Right atrium auricular region (tissue), 2 donors: Measurements from ENCODE around the gene HOXA9. TPM values are rescaled to one million over a fixed set of nuclear protein-coding genes. Genes with fewer than 3 reads are reported as not detected.

Source experiments
- DNase-seq: peaks from one replicate; pipeline ENCODE4 v3.0.0-alpha.2; 2019; ENCODE audit warnings: low spot score
- H3K27ac ChIP-seq, 2 donors: fragments of 200-600 bp; sonication (generic); 1 replicate in 1 of 2; 2 replicates in 1 of 2; pipeline ENCODE4 v1.5.1; 2016 to 2019
- H3K27me3 ChIP-seq, 2 donors: fragments of 200-600 bp; sonication (generic); one replicate each; pipeline versions ENCODE4 v1.5.1 to v1.6.0; 2017 to 2019
- H3K36me3 ChIP-seq: fragments of 200-600 bp; sonication (generic); one replicate; pipeline ENCODE4 v1.5.1; 2016
- H3K4me1 ChIP-seq, 2 donors: fragments of 200-600 bp; sonication (generic); one replicate each; pipeline versions ENCODE4 v1.5.1 to v1.6.0; 2017 to 2019
- H3K4me3 ChIP-seq, 2 donors: fragments of 200-600 bp; sonication (generic); 1 replicate in 1 of 2; 2 replicates in 1 of 2; pipeline ENCODE4 v1.5.1; 2017 to 2019; ENCODE audit warnings: mild to moderate bottlenecking in 1 of 2, moderate library complexity in 1 of 2
- H3K9me3 ChIP-seq, 2 donors: fragments of 200-600 bp; sonication (generic); one replicate each; pipeline ENCODE4 v1.5.1; 2019
- CTCF ChIP-seq, 2 donors: fragments of 200-600 bp; sonication (generic); IDR thresholded peaks; one replicate each; pipeline ENCODE4 v1.5.1; 2019; ENCODE audit warnings: antibody characterized with exemption in 2 of 2
- total RNA-seq, 2 donors: library from RNA; depleted of rRNA; stranded (reverse); fragments of >200 nt; gene quantifications; one replicate each; pipeline ENCODE4 v1.1.0, GENCODE V29; 2016

The HOXA9 gene
- total RNA-seq, 2 donors from 2014 or later, result not detected

DNA sequence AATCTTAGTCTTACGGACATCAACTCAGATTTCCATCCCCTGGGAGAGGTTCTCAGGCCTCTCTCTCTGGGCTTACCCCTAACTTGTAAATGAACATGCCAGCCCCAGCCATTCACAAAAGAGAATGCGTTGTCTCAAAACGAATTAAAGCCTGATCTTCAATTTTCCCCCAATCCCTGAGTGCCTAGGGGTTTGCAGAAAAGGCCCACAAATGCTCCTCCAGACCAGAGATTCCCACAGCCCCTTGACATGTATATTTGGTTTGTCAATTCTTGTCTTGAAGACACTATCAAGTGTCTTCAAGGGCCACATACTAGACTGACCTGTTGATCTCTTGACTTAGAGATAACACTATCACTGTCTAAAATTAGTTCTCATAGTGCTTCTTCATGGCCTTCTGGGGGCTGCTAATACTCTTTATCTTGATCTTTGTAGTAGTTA, 46.4 kb upstream of the HOXA9 start:
- Histone ChIP-seq H3K27me3 (peaks cover 15 to 40% of the 10 kb centered on the region in 2 donors), H3K36me3 (no peaks in the 10 kb centered on the region), H3K9me3 (no peaks in the 10 kb centered on the region), H3K4me1 (peaks cover 0 to 15% of the 10 kb centered on the region in 2 donors), H3K4me3 (no peak overlapping the region), H3K27ac (no peak overlapping the region)
- TF ChIP-seq CTCF (IDR thresholded peaks at IDR 0.05), result no peak
- DNase-seq, result no peak

- Histone ChIP-seq H3K4me1 (peaks cover 0 to 15% of the 10 kb centered on the region in 2 donors), H3K27ac (no peak overlapping the region), H3K4me3 (no peak overlapping the region), H3K9me3 (no peaks in the 10 kb centered on the region), H3K36me3 (no peaks in the 10 kb centered on the region), H3K27me3 (peaks cover 18 to 46% of the 10 kb centered on the region in 2 donors)
- TF ChIP-seq CTCF (IDR thresholded peaks at IDR 0.05), result no peak
- no peak for DNase-seq
These were observed 45.7 kb upstream of the HOXA9 start for GRCh38 chr7:27211084-27211446.

DNA sequence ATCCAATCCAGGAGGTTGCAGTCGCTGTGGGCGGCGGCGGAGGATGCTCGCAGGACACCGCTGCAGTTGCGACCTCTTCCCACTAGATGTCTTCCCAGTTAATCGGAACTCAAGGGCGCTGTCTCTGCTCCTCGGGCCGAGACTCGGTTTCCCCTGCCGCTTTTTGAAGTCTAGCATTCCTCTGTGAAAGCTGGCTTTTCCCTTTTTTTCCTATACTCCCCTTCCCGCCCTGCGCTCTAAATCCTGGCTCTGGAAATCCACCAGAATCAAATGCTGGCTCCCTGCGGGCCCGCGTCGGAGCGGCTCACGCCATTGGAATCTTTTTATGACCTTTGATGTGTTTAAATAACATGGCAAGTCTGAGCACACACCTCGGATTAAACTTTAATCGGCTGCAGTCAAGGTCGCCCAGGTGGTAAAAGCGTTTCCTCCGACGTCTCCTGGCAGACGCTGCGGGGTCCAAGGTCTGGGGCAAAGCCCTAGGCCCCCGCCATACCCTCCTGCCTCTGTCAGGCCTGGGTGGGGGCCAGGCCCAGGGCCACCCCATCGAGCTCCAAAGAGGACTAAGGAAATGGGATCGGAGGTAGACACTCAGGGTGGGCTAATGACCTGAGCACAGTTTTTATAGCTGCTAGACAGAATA, 45.2 kb upstream of the HOXA9 start:
- Histone ChIP-seq H3K27me3 (peaks cover 23 to 51% of the 10 kb centered on the region in 2 donors), H3K4me3 (peak overlapping the region in 1 of 2 donors; percentile 31)
- no peak for DNase-seq

DNA sequence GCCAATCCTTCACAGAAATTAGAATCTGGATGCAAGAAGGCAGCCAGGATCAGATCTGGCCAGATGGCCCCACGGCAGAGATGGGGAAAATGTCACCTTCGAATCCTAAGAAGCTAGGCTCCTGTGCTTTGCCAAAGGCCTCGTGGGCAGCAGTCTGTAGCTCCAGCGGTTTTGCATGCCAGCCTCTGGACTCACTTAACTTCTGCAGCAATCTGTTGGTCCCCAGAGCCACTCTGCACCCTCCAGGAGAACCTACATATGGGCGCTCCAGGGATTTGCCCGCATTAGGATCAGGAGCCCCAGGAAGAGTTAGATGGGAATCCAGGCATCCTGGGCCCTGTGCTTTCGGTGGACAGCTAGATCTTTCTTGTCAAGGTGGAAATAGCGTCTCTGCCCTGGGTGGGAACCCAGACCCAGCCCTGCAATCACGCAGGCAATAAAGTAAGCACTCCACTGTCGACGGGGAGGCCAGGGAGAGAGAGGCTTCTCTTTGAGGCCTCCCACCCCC, 44.6 kb upstream of the HOXA9 start:
- TF ChIP-seq CTCF (IDR thresholded peaks at IDR 0.05), result no peak
- no peak overlapping the region for H3K4me3 ChIP-seq
- peaks cover 29 to 56% of the 10 kb centered on the region in 2 donors for H3K27me3 ChIP-seq
- peaks cover 0 to 4% of the 10 kb centered on the region in 2 donors for H3K9me3 ChIP-seq
- no peak for DNase-seq
- no peak overlapping the region for H3K27ac ChIP-seq
- H3K36me3 ChIP-seq, result no peaks in the 10 kb centered on the region
- peaks cover 0 to 22% of the 10 kb centered on the region in 2 donors for H3K4me1 ChIP-seq

More for the DNA sequence above, 45.2 kb upstream of the HOXA9 start:
- no peak overlapping the region for H3K27ac ChIP-seq
- H3K36me3 ChIP-seq, result no peaks in the 10 kb centered on the region
- peaks cover 0 to 16% of the 10 kb centered on the region in 2 donors for H3K4me1 ChIP-seq
- peak; percentile 81 to 87 for TF ChIP-seq CTCF (IDR thresholded peaks at IDR 0.05)
- H3K9me3 ChIP-seq, result peaks cover 0 to 4% of the 10 kb centered on the region in 2 donors

- TF ChIP-seq CTCF (IDR thresholded peaks at IDR 0.05), result no peak
- no peaks in the 10 kb centered on the region for H3K36me3 ChIP-seq
These were observed 43.7 kb upstream of the HOXA9 start for GRCh38 chr7:27208998-27209397.

More at GRCh38 chr7:27208998-27209397, 43.7 kb upstream of the HOXA9 start:
- H3K4me1 ChIP-seq, result peaks cover 0 to 27% of the 10 kb centered on the region in 2 donors
- no peak overlapping the region for H3K4me3 ChIP-seq
- H3K27me3 ChIP-seq, result peaks cover 37 to 65% of the 10 kb centered on the region in 2 donors
- H3K27ac ChIP-seq, result no peak overlapping the region
- DNase-seq, result no peak
- peaks cover 0 to 4% of the 10 kb centered on the region in 2 donors for H3K9me3 ChIP-seq
